ENCODE measurements around the gene PROX1. TPM values are rescaled to one million over a fixed set of nuclear protein-coding genes. Genes with fewer than 3 reads are reported as not detected.

Gene PROX1
- total RNA-seq, 1 donor from 2014 or later: under 0.01 TPM

DNA sequence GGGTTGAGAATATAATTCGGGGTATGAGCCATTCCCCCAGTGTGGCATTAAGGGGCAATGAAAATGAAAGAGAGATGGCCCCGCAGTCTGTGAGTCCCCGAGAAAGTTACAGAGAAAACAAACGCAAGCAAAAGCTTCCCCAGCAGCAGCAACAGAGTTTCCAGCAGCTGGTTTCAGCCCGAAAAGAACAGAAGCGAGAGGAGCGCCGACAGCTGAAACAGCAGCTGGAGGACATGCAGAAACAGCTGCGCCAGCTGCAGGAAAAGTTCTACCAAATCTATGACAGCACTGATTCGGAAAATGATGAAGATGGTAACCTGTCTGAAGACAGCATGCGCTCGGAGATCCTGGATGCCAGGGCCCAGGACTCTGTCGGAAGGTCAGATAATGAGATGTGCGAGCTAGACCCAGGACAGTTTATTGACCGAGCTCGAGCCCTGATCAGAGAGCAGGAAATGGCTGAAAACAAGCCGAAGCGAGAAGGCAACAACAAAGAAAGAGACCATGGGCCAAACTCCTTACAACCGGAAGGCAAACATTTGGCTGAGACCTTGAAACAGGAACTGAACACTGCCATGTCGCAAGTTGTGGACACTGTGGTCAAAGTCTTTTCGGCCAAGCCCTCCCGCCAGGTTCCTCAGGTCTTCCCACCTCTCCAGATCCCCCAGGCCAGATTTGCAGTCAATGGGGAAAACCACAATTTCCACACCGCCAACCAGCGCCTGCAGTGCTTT lies 9.4 kb downstream of the PROX1 start:
- no peak overlapping the region for H3K4me3 ChIP-seq (ENCODE audit: low read depth, low read length)
- no peak for DNase-seq (ENCODE audit: low read depth)
- peaks cover 3% of the 10 kb centered on the region for H3K27me3 ChIP-seq (ENCODE audit: control insufficient read depth, insufficient read depth, low read length)
- FAIRE-seq: no peak
- TF ChIP-seq CTCF (IDR thresholded peaks at IDR 0.05; ENCODE audit: insufficient read depth, low read length, severe bottlenecking): no peak
- H3K36me3 ChIP-seq (ENCODE audit: control insufficient read depth, insufficient read depth, low read length): no peaks in the 10 kb centered on the region

- no peak for TF ChIP-seq CTCF (IDR thresholded peaks at IDR 0.05; ENCODE audit: insufficient read depth, low read length, severe bottlenecking)
- H3K36me3 ChIP-seq (ENCODE audit: control insufficient read depth, insufficient read depth, low read length): no peaks in the 10 kb centered on the region
- FAIRE-seq: no peak
- no peak for DNase-seq (ENCODE audit: low read depth)
- H3K27me3 ChIP-seq (ENCODE audit: control insufficient read depth, insufficient read depth, low read length): peaks cover 3% of the 10 kb centered on the region
- no peak overlapping the region for H3K4me3 ChIP-seq (ENCODE audit: low read depth, low read length)
Measured at GRCh38 chr1:213997772-213998107, 10.0 kb downstream of the PROX1 start.

DNA sequence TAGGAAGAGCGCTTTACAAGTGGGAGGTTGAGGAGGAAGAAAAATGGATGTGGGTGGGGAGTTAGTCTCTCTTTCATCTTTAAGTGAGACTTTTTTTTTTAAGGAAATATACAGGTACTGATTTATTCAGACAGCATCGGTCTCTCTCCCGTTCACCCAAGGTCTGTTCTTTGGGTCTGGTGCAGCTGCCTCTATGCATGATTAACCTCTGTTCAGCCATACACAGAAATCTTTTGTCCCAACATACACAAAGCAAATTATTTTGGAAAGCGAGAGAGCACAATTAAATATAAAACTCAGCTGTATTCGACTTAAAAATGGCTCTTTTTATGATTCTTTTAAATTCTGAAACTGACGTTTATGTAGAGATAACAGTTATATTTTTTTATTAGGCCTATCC lies 11.0 kb downstream of the PROX1 start:
- Histone ChIP-seq H3K27me3 (ENCODE audit: control insufficient read depth, insufficient read depth, low read length) (peaks cover 3% of the 10 kb centered on the region), H3K36me3 (ENCODE audit: control insufficient read depth, insufficient read depth, low read length) (no peaks in the 10 kb centered on the region), H3K4me3 (ENCODE audit: low read depth, low read length) (no peak overlapping the region)
- DNase-seq (ENCODE audit: low read depth) (no peak), FAIRE-seq (no peak)
- TF ChIP-seq CTCF (IDR thresholded peaks at IDR 0.05; ENCODE audit: insufficient read depth, low read length, severe bottlenecking): no peak

DNA sequence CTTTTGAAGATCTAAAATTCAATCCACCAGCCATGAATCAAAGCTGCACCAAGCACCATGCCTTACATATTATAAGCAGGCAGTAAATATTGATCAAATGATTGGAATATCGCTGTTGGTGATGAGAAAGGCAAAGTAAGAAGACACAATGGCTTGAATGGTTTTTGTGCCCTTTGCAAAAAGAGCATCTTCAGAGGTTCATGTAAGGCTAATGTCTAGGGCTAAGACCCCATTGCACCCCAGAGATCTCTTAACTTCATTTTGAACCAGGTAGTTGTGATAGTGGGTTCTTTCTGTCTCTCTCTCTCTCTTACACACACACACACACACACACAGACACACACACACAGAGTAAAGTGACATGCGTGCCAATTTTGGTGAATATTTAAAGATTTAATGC lies 12.0 kb downstream of the PROX1 start:
- no peaks in the 10 kb centered on the region for H3K36me3 ChIP-seq (ENCODE audit: control insufficient read depth, insufficient read depth, low read length)
- no peak overlapping the region for H3K4me3 ChIP-seq (ENCODE audit: low read depth, low read length)
- FAIRE-seq: no peak
- H3K27me3 ChIP-seq (ENCODE audit: control insufficient read depth, insufficient read depth, low read length): no peaks in the 10 kb centered on the region
- no peak for DNase-seq (ENCODE audit: low read depth)
- no peak for TF ChIP-seq CTCF (IDR thresholded peaks at IDR 0.05; ENCODE audit: insufficient read depth, low read length, severe bottlenecking)

- H3K4me3 ChIP-seq (ENCODE audit: low read depth, low read length): no peak overlapping the region
- FAIRE-seq: no peak
- TF ChIP-seq CTCF (IDR thresholded peaks at IDR 0.05; ENCODE audit: insufficient read depth, low read length, severe bottlenecking): no peak
Measured at GRCh38 chr1:214002060-214002459, 14.3 kb downstream of the PROX1 start.

DNA sequence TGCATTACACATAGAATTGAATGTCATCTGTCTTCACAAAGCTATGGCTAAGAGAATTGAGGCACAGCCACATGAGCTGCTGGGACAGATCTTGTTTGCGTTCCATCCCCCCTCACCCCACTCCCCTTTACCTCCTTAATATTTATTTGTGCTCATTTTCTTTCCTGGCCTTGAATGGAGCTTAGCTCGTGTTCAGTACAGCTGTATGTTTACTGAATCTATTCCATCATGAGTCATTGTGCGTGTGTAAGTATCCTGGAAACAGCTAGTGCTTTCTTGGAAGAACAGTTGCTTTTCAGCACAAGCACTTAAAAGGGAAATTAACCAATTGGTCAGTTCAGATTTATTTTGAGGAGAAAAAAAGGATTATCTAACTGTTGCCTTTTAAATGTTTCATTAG lies 14.7 kb downstream of the PROX1 start:
- no peak for TF ChIP-seq CTCF (IDR thresholded peaks at IDR 0.05; ENCODE audit: insufficient read depth, low read length, severe bottlenecking)
- FAIRE-seq (no peak), DNase-seq (ENCODE audit: low read depth) (peak; percentile 75)
- Histone ChIP-seq H3K4me3 (ENCODE audit: low read depth, low read length) (no peak overlapping the region), H3K36me3 (ENCODE audit: control insufficient read depth, insufficient read depth, low read length) (no peaks in the 10 kb centered on the region), H3K27me3 (ENCODE audit: control insufficient read depth, insufficient read depth, low read length) (no peaks in the 10 kb centered on the region)

More at GRCh38 chr1:214002060-214002459, 14.3 kb downstream of the PROX1 start:
- Histone ChIP-seq H3K36me3 (ENCODE audit: control insufficient read depth, insufficient read depth, low read length) (no peaks in the 10 kb centered on the region), H3K27me3 (ENCODE audit: control insufficient read depth, insufficient read depth, low read length) (no peaks in the 10 kb centered on the region)
- no peak for DNase-seq (ENCODE audit: low read depth)
